Measurements from ENCODE around the gene SMPD4.
"Not testable (repeated sequence)": the region's sequence is repeated elsewhere in the genome, so short reads cannot be mapped to it uniquely, and the experiment has no call there.

DNA sequence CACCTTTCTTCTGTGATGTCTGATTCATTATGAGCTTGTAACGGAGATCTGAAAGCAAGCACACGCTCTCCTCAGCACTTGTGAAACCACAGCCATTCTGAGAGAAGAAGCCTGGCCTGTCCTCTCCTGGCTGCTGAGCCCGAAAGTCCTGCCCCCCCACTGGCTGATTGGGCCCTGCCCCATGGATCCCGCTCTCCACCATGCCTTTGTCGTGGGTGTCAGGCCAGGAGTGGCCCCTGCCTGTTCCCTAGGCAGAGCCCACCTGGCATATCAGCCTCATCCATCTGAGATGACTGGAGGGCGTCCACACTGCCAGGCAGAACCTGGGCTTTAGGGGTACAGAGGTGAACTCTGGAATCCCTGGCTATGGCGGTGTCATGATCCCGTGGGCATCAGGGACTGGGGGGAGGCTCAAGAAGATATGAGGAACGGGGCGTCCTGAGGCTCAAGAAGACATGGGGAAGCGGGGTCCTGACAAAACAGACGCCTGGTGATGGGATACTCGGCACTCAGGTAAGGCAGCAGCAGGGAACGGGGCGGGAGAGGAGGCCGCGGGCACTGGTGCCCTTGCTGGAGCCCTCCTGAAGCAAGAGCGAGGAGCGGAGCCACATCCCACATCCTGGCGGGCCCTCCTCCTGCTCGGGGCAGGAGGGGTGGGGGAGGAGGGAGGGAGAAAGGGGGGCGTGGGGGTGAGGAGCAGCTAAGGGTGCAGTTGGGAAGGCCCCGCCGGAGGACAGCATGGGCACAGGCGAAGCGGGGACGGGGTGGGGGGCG, 37.9 kb downstream of the SMPD4 start:
- not testable (repeated sequence) for TF ChIP-seq POLR2A, TAF1, POLR2AphosphoS5, SPI1, POU2F2 (IDR thresholded peaks at IDR 0.05; ENCODE audit: low read depth, low read length)

Measured in GM12891 (cell line).